Ectodermal cell (in vitro differentiated cells): ENCODE data around the gene TDP1.

ENCODE experiments used
- H3K27ac ChIP-seq: 2 replicates; pipeline ENCODE4 v1.7.0; 2013; ENCODE audit warnings: mild to moderate bottlenecking, low read depth, low read length; ENCODE audit not compliant: insufficient read depth, poor library complexity, severe bottlenecking
- H3K27me3 ChIP-seq: 2 replicates; pipeline ENCODE4 v1.7.0; 2013; ENCODE audit warnings: mild to moderate bottlenecking, low read length; ENCODE audit not compliant: insufficient read depth, control insufficient read depth, poor library complexity, severe bottlenecking
- H3K36me3 ChIP-seq: one replicate; pipeline ENCODE4 v1.7.0; 2013; ENCODE audit warnings: low read length; ENCODE audit not compliant: control insufficient read depth, insufficient read depth
- H3K4me1 ChIP-seq: one replicate; pipeline ENCODE4 v1.7.0; 2013; ENCODE audit warnings: low read length; ENCODE audit not compliant: control insufficient read depth, insufficient read depth
- H3K4me3 ChIP-seq: 2 replicates; pipeline ENCODE4 v1.7.0; 2013; ENCODE audit warnings: low read depth, low read length, control low read depth; ENCODE audit not compliant: insufficient read depth
- H3K9me3 ChIP-seq: 2 replicates; pipeline ENCODE4 v1.7.0; 2013; ENCODE audit warnings: mild to moderate bottlenecking, low read length, moderate library complexity; ENCODE audit not compliant: control insufficient read depth
- WGBS, 2 experiments: methylation state at CpG; one replicate each; pipeline ENCODE4 v1.1.7; 2013; ENCODE audit warnings: missing lambda C conversion rate in 2 of 2; 5-methylcytosine and 5-hydroxymethylcytosine counted together

The TDP1 gene

GRCh38 chr14:89959853-89960445, 4.2 kb downstream of the TDP1 start:
- Histone ChIP-seq H3K4me3 (no peak overlapping the region), H3K27ac (no peak overlapping the region), H3K36me3 (peaks cover 22% of the 10 kb centered on the region), H3K27me3 (no peaks in the 10 kb centered on the region), H3K4me1 (peaks cover 5% of the 10 kb centered on the region), H3K9me3 (no peaks in the 10 kb centered on the region)
- 95% methylated on average over 1 to 3 of the region's 3 CpGs for WGBS, 2 experiments

GRCh38 chr14:89960914-89961313, 5.2 kb downstream of the TDP1 start:
- Histone ChIP-seq H3K36me3 (peaks cover 25% of the 10 kb centered on the region), H3K4me3 (no peak overlapping the region), H3K27me3 (no peaks in the 10 kb centered on the region), H3K27ac (no peak overlapping the region), H3K9me3 (no peaks in the 10 kb centered on the region), H3K4me1 (peaks cover 5% of the 10 kb centered on the region)
- 80 to 86% methylated on average over 3 of the region's 3 CpGs for WGBS, 2 experiments

- Histone ChIP-seq H3K4me3 (no peak overlapping the region), H3K27me3 (no peaks in the 10 kb centered on the region), H3K4me1 (no peaks in the 10 kb centered on the region), H3K27ac (no peak overlapping the region), H3K36me3 (peaks cover 31% of the 10 kb centered on the region), H3K9me3 (no peaks in the 10 kb centered on the region)
- WGBS, 2 experiments, result 94 to 95% methylated on average over 10 of the region's 10 CpGs
Measured at GRCh38 chr14:89963288-89963978, 7.7 kb downstream of the TDP1 start.

DNA sequence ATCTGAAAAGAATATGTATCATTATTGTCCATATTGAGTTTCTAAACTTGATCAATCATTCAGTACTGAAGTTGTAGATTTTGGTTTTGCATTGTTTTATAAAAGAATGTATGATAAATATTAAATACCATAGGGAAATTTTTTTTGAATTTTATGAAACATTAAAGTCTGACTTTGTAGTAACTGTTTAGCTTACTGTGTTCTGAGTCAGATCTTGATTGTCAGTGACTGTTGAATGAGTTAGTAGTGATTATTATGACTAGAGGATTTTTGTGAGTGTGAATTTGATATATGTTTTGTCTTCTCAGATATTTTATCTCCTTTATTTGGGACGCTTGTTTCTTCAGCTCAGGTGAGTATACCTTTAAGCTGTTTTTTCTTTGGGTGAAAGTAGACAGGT, 10.1 kb downstream of the TDP1 start:
- no peaks in the 10 kb centered on the region for H3K27me3 ChIP-seq
- H3K27ac ChIP-seq, result no peak overlapping the region
- 100% methylated on average over 1 of the region's 1 CpG for WGBS, 2 experiments
- peaks cover 31% of the 10 kb centered on the region for H3K36me3 ChIP-seq
- no peak overlapping the region for H3K4me3 ChIP-seq
- H3K9me3 ChIP-seq, result no peaks in the 10 kb centered on the region
- no peaks in the 10 kb centered on the region for H3K4me1 ChIP-seq

GRCh38 chr14:89973234-89973823, 17.6 kb downstream of the TDP1 start:
- H3K27me3 ChIP-seq, result no peaks in the 10 kb centered on the region
- no peak overlapping the region for H3K4me3 ChIP-seq
- no peaks in the 10 kb centered on the region for H3K9me3 ChIP-seq
- no peaks in the 10 kb centered on the region for H3K4me1 ChIP-seq
- WGBS, 2 experiments, result 75 to 78% methylated on average over 7 of the region's 7 CpGs
- H3K27ac ChIP-seq, result no peak overlapping the region
- peaks cover 21% of the 10 kb centered on the region for H3K36me3 ChIP-seq

- Histone ChIP-seq H3K27ac (no peak overlapping the region), H3K4me3 (no peak overlapping the region), H3K4me1 (no peaks in the 10 kb centered on the region), H3K9me3 (no peaks in the 10 kb centered on the region), H3K27me3 (no peaks in the 10 kb centered on the region), H3K36me3 (peaks cover 5% of the 10 kb centered on the region)
- WGBS, 2 experiments, result 91 to 94% methylated on average over 4 of the region's 4 CpGs
Measured at GRCh38 chr14:89977668-89978067, 21.9 kb downstream of the TDP1 start.

GRCh38 chr14:89978656-89979055, 22.9 kb downstream of the TDP1 start:
- no peaks in the 10 kb centered on the region for H3K9me3 ChIP-seq
- no peaks in the 10 kb centered on the region for H3K4me1 ChIP-seq
- no peaks in the 10 kb centered on the region for H3K27me3 ChIP-seq
- WGBS, 2 experiments, result 92 to 99% methylated on average over 3 to 4 of the region's 4 CpGs
- H3K27ac ChIP-seq, result no peak overlapping the region
- no peak overlapping the region for H3K4me3 ChIP-seq
- peaks cover 5% of the 10 kb centered on the region for H3K36me3 ChIP-seq

- H3K27ac ChIP-seq, result no peak overlapping the region
- peaks cover 5% of the 10 kb centered on the region for H3K36me3 ChIP-seq
- H3K27me3 ChIP-seq, result no peaks in the 10 kb centered on the region
- 94 to 99% methylated on average over 2 of the region's 2 CpGs for WGBS, 2 experiments
- H3K4me1 ChIP-seq, result no peaks in the 10 kb centered on the region
- H3K4me3 ChIP-seq, result no peak overlapping the region
- H3K9me3 ChIP-seq, result no peaks in the 10 kb centered on the region
Measured at GRCh38 chr14:89983375-89983774, 27.6 kb downstream of the TDP1 start.

DNA sequence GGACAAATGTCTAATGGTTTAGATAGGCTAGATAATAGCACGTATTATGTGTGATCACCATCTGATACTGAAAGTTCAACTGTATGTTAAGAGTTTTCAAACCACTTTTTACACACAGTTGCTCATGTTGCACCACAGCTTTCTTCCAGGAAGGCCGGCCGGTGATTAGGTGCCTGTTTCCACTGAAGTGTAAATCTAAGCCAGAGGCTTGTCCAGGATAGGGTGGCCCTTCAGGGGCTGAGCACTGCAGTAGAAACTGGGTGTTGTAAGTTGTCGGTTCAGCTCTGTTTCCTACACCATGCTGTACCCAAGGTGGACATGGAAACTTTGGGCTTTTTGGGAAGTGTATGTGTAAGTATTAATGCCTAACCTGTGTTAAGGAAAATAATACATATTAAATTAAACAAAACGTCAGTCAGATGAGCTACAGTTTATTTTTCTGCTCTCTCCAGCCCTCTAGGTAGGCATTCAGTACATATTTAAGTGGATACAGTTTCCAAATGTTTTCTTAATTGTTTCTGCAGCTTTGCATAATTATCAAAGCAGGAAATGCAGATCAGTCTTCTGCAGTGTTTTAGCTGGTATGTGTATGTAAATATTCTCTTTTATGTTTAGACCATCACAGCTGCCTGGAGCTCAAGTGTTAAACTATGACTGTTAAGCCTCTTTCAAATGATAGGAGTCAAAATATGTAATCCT, 30.9 kb downstream of the TDP1 start:
- WGBS, 2 experiments, result 93 to 94% methylated on average over 5 of the region's 5 CpGs
- Histone ChIP-seq H3K36me3 (peaks cover 10% of the 10 kb centered on the region), H3K9me3 (no peaks in the 10 kb centered on the region), H3K4me1 (no peaks in the 10 kb centered on the region), H3K27ac (no peak overlapping the region), H3K4me3 (no peak overlapping the region), H3K27me3 (no peaks in the 10 kb centered on the region)

- Histone ChIP-seq H3K27ac (no peak overlapping the region), H3K27me3 (no peaks in the 10 kb centered on the region), H3K9me3 (no peaks in the 10 kb centered on the region), H3K36me3 (peaks cover 10% of the 10 kb centered on the region), H3K4me1 (no peaks in the 10 kb centered on the region), H3K4me3 (no peak overlapping the region)
Measured at GRCh38 chr14:89987161-89987475, 31.4 kb downstream of the TDP1 start.
